DND-41 (cell line): ENCODE results near the gene MBD3.

ENCODE experiments used
- ATAC-seq: fragments of 200-7000 bp; cut with Tn5 transposase; 3 replicates; pipeline ENCODE4 v1.9.1; 2021; ENCODE audit warnings: low read depth; ENCODE audit not compliant: insufficient read depth
- DNase-seq: peaks from one replicate; pipeline ENCODE4 v3.0.0-alpha.2; 2020
- H2AFZ ChIP-seq: 2 replicates; pipeline ENCODE4 v1.6.0; 2012; ENCODE audit warnings: low read depth, low read length
- H3K27ac ChIP-seq: 2 replicates; pipeline ENCODE4 v1.5.1; 2012; ENCODE audit warnings: low read length, inconsistent platforms
- H3K27me3 ChIP-seq: fragments of 200-600 bp; sonication (generic); 2 replicates; pipeline ENCODE4 v1.6.0; 2012; ENCODE audit warnings: low read length, mild to moderate bottlenecking, inconsistent platforms; ENCODE audit not compliant: insufficient read depth, poor library complexity
- H3K36me3 ChIP-seq: 2 replicates; pipeline ENCODE4 v1.5.1; 2012; ENCODE audit warnings: low read length, inconsistent platforms; ENCODE audit not compliant: insufficient read depth
- H3K4me1 ChIP-seq: 2 replicates; pipeline ENCODE4 v1.5.1; 2012; ENCODE audit warnings: mild to moderate bottlenecking, low read length; ENCODE audit not compliant: insufficient read depth
- H3K4me2 ChIP-seq: 2 replicates; pipeline ENCODE4 v1.6.0; 2012; ENCODE audit warnings: mild to moderate bottlenecking, moderate library complexity, low read length, inconsistent platforms; ENCODE audit not compliant: insufficient read depth
- H3K4me3 ChIP-seq, 2 experiments: fragments of 200-600 bp in 1 of 2; shearing (Covaris generic) in 1 of 2; 2 replicates each; pipeline ENCODE4 v1.5.1; 2012 to 2016; ENCODE audit warnings: inconsistent platforms in 2 of 2, low read length in 2 of 2, mild to moderate bottlenecking in 2 of 2, low read depth in 1 of 2, moderate library complexity in 1 of 2
- H3K79me2 ChIP-seq: 2 replicates; pipeline ENCODE4 v1.6.0; 2012; ENCODE audit warnings: low read length, inconsistent platforms; ENCODE audit not compliant: insufficient read depth
- H3K9ac ChIP-seq: 2 replicates; pipeline ENCODE4 v1.6.0; 2012; ENCODE audit warnings: low read depth, mild to moderate bottlenecking, inconsistent platforms, low read length, moderate library complexity
- H3K9me3 ChIP-seq: 2 replicates; pipeline ENCODE4 v1.5.1; 2012; ENCODE audit warnings: low read length, moderate library complexity, mild to moderate bottlenecking, inconsistent platforms; ENCODE audit not compliant: insufficient read depth, severe bottlenecking
- H4K20me1 ChIP-seq: 2 replicates; pipeline ENCODE4 v1.6.0; 2012; ENCODE audit warnings: low read length; ENCODE audit not compliant: insufficient read depth
- EZH2 ChIP-seq: IDR thresholded peaks from 3 replicates; pipeline ENCODE4 v1.6.1; 2012; ENCODE audit warnings: borderline replicate concordance, low read depth, mild to moderate bottlenecking, moderate library complexity, low read length, inconsistent platforms; ENCODE audit not compliant: severe bottlenecking
- TF ChIP-seq, protein P1 (sequence below): IDR thresholded peaks from 2 replicates; pipeline ENCODE4 v1.5.1; 2012; ENCODE audit warnings: borderline replicate concordance, low read length, moderate library complexity, mild to moderate bottlenecking; ENCODE audit not compliant: poor library complexity, severe bottlenecking; ENCODE audit errors: extremely low read depth

MBD3 gene

DNA sequence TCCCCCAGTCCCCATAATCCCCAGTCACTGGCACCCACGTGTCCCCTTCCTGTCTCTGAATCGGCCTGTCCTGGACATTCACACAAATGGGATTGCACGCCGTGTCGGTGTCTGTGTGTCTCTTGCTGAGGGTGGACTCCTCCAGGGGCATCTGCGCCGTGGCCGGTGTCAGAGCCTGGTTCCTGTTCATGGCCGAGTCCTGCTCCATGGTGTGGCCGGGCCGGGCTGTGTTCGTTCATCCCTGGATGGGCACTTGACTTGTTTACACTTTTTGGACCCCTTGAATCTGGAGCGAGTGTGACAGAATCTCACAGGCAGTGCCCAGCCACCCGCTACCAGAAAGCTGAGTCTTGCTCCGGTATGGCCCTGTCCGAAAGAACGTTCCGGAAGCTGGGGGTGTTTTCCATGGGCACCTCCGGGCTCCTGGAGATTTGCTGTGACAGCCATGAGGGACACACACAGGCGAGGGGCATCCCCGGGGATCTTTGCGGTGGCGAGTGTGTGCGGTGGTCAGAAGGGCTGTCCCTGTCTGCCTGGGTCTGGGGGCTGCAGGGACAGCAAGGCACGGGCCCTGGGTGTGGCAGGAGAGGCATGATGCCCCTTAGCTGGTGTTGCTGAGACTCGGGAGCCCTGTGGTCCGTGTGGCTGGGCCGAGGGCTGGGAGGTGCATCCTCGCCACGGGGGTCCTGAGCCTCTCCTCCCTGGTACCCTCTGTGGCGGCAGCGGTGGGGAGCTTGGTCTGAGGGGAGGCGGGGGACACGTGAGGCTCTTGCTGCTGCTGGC is 18.1 kb downstream of the MBD3 start:
- no peak for TF ChIP-seq EZH2
- TF ChIP-seq, protein P1, sequence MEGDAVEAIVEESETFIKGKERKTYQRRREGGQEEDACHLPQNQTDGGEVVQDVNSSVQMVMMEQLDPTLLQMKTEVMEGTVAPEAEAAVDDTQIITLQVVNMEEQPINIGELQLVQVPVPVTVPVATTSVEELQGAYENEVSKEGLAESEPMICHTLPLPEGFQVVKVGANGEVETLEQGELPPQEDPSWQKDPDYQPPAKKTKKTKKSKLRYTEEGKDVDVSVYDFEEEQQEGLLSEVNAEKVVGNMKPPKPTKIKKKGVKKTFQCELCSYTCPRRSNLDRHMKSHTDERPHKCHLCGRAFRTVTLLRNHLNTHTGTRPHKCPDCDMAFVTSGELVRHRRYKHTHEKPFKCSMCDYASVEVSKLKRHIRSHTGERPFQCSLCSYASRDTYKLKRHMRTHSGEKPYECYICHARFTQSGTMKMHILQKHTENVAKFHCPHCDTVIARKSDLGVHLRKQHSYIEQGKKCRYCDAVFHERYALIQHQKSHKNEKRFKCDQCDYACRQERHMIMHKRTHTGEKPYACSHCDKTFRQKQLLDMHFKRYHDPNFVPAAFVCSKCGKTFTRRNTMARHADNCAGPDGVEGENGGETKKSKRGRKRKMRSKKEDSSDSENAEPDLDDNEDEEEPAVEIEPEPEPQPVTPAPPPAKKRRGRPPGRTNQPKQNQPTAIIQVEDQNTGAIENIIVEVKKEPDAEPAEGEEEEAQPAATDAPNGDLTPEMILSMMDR: no peak
- no peaks in the 10 kb centered on the region for H3K9me3 ChIP-seq
- no peaks in the 10 kb centered on the region for H3K4me1 ChIP-seq
- ATAC-seq (no peak), DNase-seq (no peak)
- peaks cover 37% of the 10 kb centered on the region for H4K20me1 ChIP-seq
- no peak overlapping the region for H2AFZ ChIP-seq
- H3K27me3 ChIP-seq: no peaks in the 10 kb centered on the region
- H3K36me3 ChIP-seq: peaks cover 40% of the 10 kb centered on the region
- H3K9ac ChIP-seq: no peak overlapping the region
- H3K4me3 ChIP-seq: no peak overlapping the region
- no peak overlapping the region for H3K4me2 ChIP-seq
- H3K79me2 ChIP-seq: no peaks in the 10 kb centered on the region
- no peak overlapping the region for H3K27ac ChIP-seq

DNA sequence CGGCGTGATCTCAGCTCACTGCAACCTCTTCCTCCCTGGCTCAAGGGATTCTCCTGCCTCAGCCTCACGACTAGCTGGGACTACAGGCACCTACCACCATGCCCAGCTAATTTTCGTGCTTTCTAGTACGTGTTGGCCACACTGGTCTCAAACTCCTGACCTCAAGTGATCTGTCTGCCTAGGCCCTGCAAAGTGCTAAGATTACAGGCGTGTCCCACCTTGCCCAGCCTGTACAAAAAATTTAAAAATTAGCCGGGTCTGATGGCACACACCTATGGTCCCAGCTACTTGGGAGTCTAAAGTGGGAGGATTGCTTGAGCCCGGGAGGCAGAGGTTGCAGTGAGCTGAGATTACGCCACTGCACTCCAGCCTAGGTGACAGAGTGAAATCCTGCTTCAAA is 19.9 kb downstream of the MBD3 start:
- Histone ChIP-seq H3K4me2 (no peak overlapping the region), H2AFZ (no peak overlapping the region), H4K20me1 (peaks cover 22% of the 10 kb centered on the region), H3K27ac (no peak overlapping the region), H3K4me3 (no peak overlapping the region), H3K9ac (no peak overlapping the region), H3K36me3 (peaks cover 23% of the 10 kb centered on the region), H3K4me1 (peaks cover 8% of the 10 kb centered on the region), H3K27me3 (no peaks in the 10 kb centered on the region), H3K79me2 (no peaks in the 10 kb centered on the region), H3K9me3 (no peaks in the 10 kb centered on the region)
- TF ChIP-seq EZH2: no peak
- TF ChIP-seq, protein P1: no peak
- no peak for DNase-seq
- no peak for ATAC-seq

DNA sequence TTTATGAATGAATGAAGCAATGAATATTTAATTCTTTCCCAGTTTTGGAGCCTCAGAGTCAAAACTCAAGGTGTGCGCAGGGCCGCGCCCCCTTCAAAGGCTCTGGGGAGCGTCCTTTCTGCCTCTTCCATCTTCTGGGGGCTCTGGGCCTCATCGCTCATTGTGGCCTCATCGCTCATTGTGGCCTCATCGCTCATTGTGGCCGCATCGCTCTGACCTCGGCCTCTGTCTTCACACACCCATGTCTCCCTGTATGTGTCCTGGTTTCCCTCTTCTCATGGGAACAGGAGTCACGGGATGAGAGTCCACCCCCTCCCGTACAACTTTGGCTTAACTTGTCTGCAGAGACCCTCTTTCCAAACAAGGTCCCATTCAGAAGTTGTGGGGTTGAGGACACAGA is 21.3 kb downstream of the MBD3 start:
- Histone ChIP-seq H3K4me1 (peaks cover 17% of the 10 kb centered on the region), H3K36me3 (peaks cover 9% of the 10 kb centered on the region), H3K4me2 (no peak overlapping the region), H3K27me3 (no peaks in the 10 kb centered on the region), H3K79me2 (peaks cover 11% of the 10 kb centered on the region), H3K9me3 (no peaks in the 10 kb centered on the region), H4K20me1 (peaks cover 14% of the 10 kb centered on the region), H3K9ac (no peak overlapping the region), H2AFZ (no peak overlapping the region), H3K27ac (no peak overlapping the region), H3K4me3 (no peak overlapping the region)
- ATAC-seq (no peak), DNase-seq (no peak)
- no peak for TF ChIP-seq EZH2
- TF ChIP-seq, protein P1: no peak

DNA sequence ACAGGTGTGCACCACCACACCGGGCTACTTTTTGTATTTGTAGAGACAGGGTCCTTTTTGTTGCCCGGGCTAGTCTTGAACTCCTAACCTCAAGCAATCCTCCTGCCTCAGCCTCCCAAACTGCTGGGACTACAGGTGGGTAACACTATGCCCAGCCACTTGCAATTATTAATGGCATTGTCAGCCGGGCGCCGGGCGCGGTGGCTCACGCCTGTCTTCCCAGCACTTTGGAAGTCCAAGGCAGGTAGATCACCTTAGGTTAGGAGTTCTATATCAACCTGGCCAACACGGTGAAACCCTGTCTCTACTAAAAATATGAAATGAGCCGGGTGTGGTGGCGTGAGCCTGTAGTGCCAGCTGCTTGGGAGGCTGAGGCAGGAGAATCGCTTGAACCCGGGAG is 21.8 kb downstream of the MBD3 start:
- no peak overlapping the region for H3K9ac ChIP-seq
- no peak overlapping the region for H3K4me2 ChIP-seq
- peaks cover 7% of the 10 kb centered on the region; the same call in 1 of the 2 replicates for H3K36me3 ChIP-seq
- no peak overlapping the region for H3K27ac ChIP-seq
- H3K9me3 ChIP-seq: no peaks in the 10 kb centered on the region
- peaks cover 17% of the 10 kb centered on the region for H4K20me1 ChIP-seq
- ATAC-seq (no peak), DNase-seq (no peak)
- TF ChIP-seq, protein P1: no peak
- no peak for TF ChIP-seq EZH2
- no peak overlapping the region for H2AFZ ChIP-seq
- H3K4me1 ChIP-seq: peaks cover 22% of the 10 kb centered on the region
- H3K27me3 ChIP-seq: no peaks in the 10 kb centered on the region
- H3K79me2 ChIP-seq: peaks cover 16% of the 10 kb centered on the region
- H3K4me3 ChIP-seq: no peak overlapping the region
